ENCODE data around the gene RNASEH2A.

DNA sequence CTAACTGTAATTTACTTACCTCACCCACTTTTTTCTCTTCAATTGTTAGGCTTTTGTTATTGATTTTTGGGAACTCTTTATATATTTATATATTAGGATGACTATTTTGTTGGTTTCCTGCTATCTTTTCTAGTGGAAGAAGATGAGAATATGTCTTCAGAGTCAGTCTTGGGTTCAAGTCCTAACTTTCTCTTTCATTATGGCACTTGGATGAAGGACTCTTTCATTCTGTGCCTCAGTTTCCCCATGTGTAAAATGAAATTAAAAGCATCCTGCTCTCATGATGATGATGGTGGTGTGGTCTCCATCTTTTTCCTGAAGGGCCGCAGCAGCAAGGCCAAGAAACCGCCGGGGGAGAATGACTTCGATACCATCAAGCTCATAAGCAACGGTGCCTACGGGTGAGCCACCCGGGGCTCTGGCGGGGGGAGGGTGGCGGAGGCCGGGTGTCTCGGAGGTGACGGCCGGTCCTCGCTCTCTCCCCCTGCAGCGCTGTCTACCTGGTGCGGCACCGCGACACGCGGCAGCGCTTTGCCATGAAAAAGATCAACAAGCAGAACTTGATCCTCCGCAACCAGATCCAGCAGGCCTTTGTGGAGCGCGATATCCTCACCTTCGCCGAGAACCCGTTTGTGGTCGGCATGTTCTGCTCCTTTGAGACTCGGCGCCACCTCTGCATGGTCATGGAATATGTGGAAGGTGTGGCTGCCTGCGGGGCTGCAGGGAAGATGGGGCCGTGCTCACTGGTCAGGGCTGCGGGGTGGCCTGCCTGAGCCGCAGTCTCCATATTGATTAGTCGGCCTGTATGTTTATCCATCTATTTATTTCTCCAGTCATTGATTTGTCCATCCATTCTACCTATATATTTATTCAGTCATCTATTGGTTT lies 51.9 kb downstream of the RNASEH2A start:
- TF ChIP-seq, protein P1, sequence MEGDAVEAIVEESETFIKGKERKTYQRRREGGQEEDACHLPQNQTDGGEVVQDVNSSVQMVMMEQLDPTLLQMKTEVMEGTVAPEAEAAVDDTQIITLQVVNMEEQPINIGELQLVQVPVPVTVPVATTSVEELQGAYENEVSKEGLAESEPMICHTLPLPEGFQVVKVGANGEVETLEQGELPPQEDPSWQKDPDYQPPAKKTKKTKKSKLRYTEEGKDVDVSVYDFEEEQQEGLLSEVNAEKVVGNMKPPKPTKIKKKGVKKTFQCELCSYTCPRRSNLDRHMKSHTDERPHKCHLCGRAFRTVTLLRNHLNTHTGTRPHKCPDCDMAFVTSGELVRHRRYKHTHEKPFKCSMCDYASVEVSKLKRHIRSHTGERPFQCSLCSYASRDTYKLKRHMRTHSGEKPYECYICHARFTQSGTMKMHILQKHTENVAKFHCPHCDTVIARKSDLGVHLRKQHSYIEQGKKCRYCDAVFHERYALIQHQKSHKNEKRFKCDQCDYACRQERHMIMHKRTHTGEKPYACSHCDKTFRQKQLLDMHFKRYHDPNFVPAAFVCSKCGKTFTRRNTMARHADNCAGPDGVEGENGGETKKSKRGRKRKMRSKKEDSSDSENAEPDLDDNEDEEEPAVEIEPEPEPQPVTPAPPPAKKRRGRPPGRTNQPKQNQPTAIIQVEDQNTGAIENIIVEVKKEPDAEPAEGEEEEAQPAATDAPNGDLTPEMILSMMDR (IDR thresholded peaks at IDR 0.05; ENCODE audit: poor library complexity, severe bottlenecking) = no peak
- TF ChIP-seq POLR2AphosphoS5 (IDR thresholded peaks at IDR 0.05) (no peak), EZH2 (IDR thresholded peaks at IDR 0.05; ENCODE audit: borderline replicate concordance, insufficient read depth, low read length, poor library complexity, severe bottlenecking) (no peak), EP300 (conservative IDR thresholded peaks at IDR 0.05; ENCODE audit: poor library complexity, severe bottlenecking) (no peak), TAF1 (IDR thresholded peaks at IDR 0.05; ENCODE audit: low read depth) (no peak), SMC3 (conservative IDR thresholded peaks at IDR 0.05; ENCODE audit: poor library complexity) (no peak), RAD21 (conservative IDR thresholded peaks at IDR 0.05) (no peak), MXI1 (conservative IDR thresholded peaks at IDR 0.05; ENCODE audit: poor library complexity, severe bottlenecking) (no peak)
- TF ChIP-seq, protein P2, sequence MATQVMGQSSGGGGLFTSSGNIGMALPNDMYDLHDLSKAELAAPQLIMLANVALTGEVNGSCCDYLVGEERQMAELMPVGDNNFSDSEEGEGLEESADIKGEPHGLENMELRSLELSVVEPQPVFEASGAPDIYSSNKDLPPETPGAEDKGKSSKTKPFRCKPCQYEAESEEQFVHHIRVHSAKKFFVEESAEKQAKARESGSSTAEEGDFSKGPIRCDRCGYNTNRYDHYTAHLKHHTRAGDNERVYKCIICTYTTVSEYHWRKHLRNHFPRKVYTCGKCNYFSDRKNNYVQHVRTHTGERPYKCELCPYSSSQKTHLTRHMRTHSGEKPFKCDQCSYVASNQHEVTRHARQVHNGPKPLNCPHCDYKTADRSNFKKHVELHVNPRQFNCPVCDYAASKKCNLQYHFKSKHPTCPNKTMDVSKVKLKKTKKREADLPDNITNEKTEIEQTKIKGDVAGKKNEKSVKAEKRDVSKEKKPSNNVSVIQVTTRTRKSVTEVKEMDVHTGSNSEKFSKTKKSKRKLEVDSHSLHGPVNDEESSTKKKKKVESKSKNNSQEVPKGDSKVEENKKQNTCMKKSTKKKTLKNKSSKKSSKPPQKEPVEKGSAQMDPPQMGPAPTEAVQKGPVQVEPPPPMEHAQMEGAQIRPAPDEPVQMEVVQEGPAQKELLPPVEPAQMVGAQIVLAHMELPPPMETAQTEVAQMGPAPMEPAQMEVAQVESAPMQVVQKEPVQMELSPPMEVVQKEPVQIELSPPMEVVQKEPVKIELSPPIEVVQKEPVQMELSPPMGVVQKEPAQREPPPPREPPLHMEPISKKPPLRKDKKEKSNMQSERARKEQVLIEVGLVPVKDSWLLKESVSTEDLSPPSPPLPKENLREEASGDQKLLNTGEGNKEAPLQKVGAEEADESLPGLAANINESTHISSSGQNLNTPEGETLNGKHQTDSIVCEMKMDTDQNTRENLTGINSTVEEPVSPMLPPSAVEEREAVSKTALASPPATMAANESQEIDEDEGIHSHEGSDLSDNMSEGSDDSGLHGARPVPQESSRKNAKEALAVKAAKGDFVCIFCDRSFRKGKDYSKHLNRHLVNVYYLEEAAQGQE (IDR thresholded peaks at IDR 0.05; ENCODE audit: borderline replicate concordance) = no peak

All from neural cell (in vitro differentiated cells).